OCI-LY1 (cell line): ENCODE measurements around the gene NELL2.
A peak's percentile ranks its signal among the peaks of the same experiment; 100 is the strongest.

ENCODE experiments used
- H2AFZ ChIP-seq: fragments of 200-600 bp; sonication (generic), shearing (Covaris generic); 2 replicates; pipeline ENCODE4 v1.6.0; 2014; ENCODE audit warnings: antibody characterized with exemption, mild to moderate bottlenecking, low read length
- H3F3A ChIP-seq: fragments of 200-600 bp; sonication (generic), shearing (Covaris generic); 2 replicates; pipeline ENCODE4 v1.6.0; 2014; ENCODE audit warnings: mild to moderate bottlenecking, antibody characterized with exemption, low read length, moderate library complexity; ENCODE audit not compliant: insufficient read depth
- H3K27ac ChIP-seq: fragments of 200-600 bp; sonication (generic); 2 replicates; pipeline ENCODE4 v1.5.1; 2014; ENCODE audit warnings: low read length, mixed run types, mild to moderate bottlenecking, low read depth; ENCODE audit not compliant: poor library complexity, severe bottlenecking
- H3K27me3 ChIP-seq: fragments of 200-600 bp; sonication (generic); 2 replicates; pipeline ENCODE4 v1.6.0; 2014; ENCODE audit warnings: antibody characterized with exemption, mild to moderate bottlenecking, low read length, moderate library complexity; ENCODE audit not compliant: insufficient read depth
- H3K36me3 ChIP-seq: fragments of 200-600 bp; sonication (generic); 2 replicates; pipeline ENCODE4 v1.6.1; 2014; ENCODE audit warnings: mild to moderate bottlenecking, antibody characterized with exemption, low read length, moderate library complexity, mixed read lengths; ENCODE audit not compliant: insufficient read depth
- H3K4me1 ChIP-seq: fragments of 200-600 bp; sonication (generic); 2 replicates; pipeline ENCODE4 v1.5.1; 2014; ENCODE audit warnings: mild to moderate bottlenecking, low read length, moderate library complexity; ENCODE audit not compliant: insufficient read depth, severe bottlenecking
- H3K4me2 ChIP-seq: fragments of 200-600 bp; sonication (generic), shearing (Covaris generic); 2 replicates; pipeline ENCODE4 v1.6.1; 2014; ENCODE audit warnings: low read length
- H3K4me3 ChIP-seq: fragments of 200-600 bp; sonication (generic); 2 replicates; pipeline ENCODE4 v1.5.1; 2014; ENCODE audit warnings: low read length, low read depth, mild to moderate bottlenecking, mixed read lengths; ENCODE audit not compliant: poor library complexity, severe bottlenecking
- H3K79me2 ChIP-seq: fragments of 200-600 bp; shearing (Covaris generic); 2 replicates; pipeline ENCODE4 v1.6.1; 2016; ENCODE audit warnings: mixed run types, low read length, mixed read lengths; ENCODE audit not compliant: insufficient read depth
- H3K9ac ChIP-seq: fragments of 200-600 bp; sonication (generic), shearing (Covaris generic); 2 replicates; pipeline ENCODE4 v1.6.1; 2014; ENCODE audit warnings: mild to moderate bottlenecking, low read length, mixed read lengths
- H3K9me2 ChIP-seq: fragments of 200-600 bp; sonication (generic), shearing (Covaris generic); 2 replicates; pipeline ENCODE4 v1.6.1; 2014; ENCODE audit warnings: low read depth, mild to moderate bottlenecking, low read length, mixed read lengths
- H3K9me3 ChIP-seq: fragments of 200-600 bp; shearing (Covaris generic); 2 replicates; pipeline ENCODE4 v1.6.1; 2014; ENCODE audit warnings: low read length, mixed read lengths
- H4K20me1 ChIP-seq: fragments of 200-600 bp; sonication (generic), shearing (Covaris generic); 2 replicates; pipeline ENCODE4 v1.6.0; 2016; ENCODE audit warnings: mild to moderate bottlenecking, low read length; ENCODE audit not compliant: insufficient read depth
- CTCF ChIP-seq: fragments of 200-600 bp; sonication (generic), shearing (Covaris generic); IDR thresholded peaks from 2 replicates; pipeline ENCODE4 v1.5.1; 2017; ENCODE audit warnings: mild to moderate bottlenecking, antibody characterized with exemption, low read length, moderate library complexity, mixed read lengths
- EZH2 ChIP-seq: fragments of 200-600 bp; sonication (generic), shearing (Covaris generic); IDR thresholded peaks from 2 replicates; pipeline ENCODE4 v1.8.0; 2017; ENCODE audit warnings: borderline replicate concordance, mixed run types, mild to moderate bottlenecking, antibody characterized with exemption, low read length, moderate library complexity, mixed read lengths

NELL2 gene

GRCh38 chr12:44859998-44860689 lies 16.0 kb downstream of the NELL2 start:
- H3F3A ChIP-seq, result no peaks in the 10 kb centered on the region
- H3K9me3 ChIP-seq, result no peaks in the 10 kb centered on the region
- no peaks in the 10 kb centered on the region for H3K27me3 ChIP-seq
- 0 out of 2 replicates have a peak, but pooled peaks cover 3% of the 10 kb centered on the region for H3K36me3 ChIP-seq
- no peaks in the 10 kb centered on the region for H4K20me1 ChIP-seq
- TF ChIP-seq CTCF (no peak), EZH2 (no peak)
- no peak overlapping the region for H3K9ac ChIP-seq
- H3K79me2 ChIP-seq, result no peaks in the 10 kb centered on the region; the same call in 1 of the 2 replicates
- no peak overlapping the region for H3K4me3 ChIP-seq
- H3K27ac ChIP-seq, result no peak overlapping the region
- H2AFZ ChIP-seq, result no peak overlapping the region
- no peaks in the 10 kb centered on the region for H3K9me2 ChIP-seq
- no peak overlapping the region for H3K4me2 ChIP-seq
- H3K4me1 ChIP-seq, result peaks cover 6% of the 10 kb centered on the region

GRCh38 chr12:44858226-44858855 lies 17.8 kb downstream of the NELL2 start:
- Histone ChIP-seq H3K27ac (no peak overlapping the region), H3F3A (no peaks in the 10 kb centered on the region), H3K27me3 (no peaks in the 10 kb centered on the region), H3K9me2 (no peaks in the 10 kb centered on the region), H3K36me3 (no peaks in the 10 kb centered on the region), H2AFZ (no peak overlapping the region), H3K4me2 (no peak overlapping the region), H3K4me1 (peaks cover 20% of the 10 kb centered on the region), H3K9ac (no peak overlapping the region), H4K20me1 (no peaks in the 10 kb centered on the region), H3K4me3 (no peak overlapping the region), H3K79me2 (no peaks in the 10 kb centered on the region; the same call in 1 of the 2 replicates), H3K9me3 (no peaks in the 10 kb centered on the region)
- TF ChIP-seq CTCF (no peak), EZH2 (no peak)

GRCh38 chr12:44852483-44852882 lies 23.6 kb downstream of the NELL2 start:
- Histone ChIP-seq H4K20me1 (no peaks in the 10 kb centered on the region), H3K79me2 (0 out of 2 replicates have a peak, but pooled peaks cover 3% of the 10 kb centered on the region), H3K9me2 (no peaks in the 10 kb centered on the region), H3K27me3 (no peaks in the 10 kb centered on the region), H2AFZ (no peak overlapping the region), H3K36me3 (no peaks in the 10 kb centered on the region), H3K4me2 (peak overlapping the region; percentile 2; the same call in 1 of the 2 replicates), H3K27ac (peak overlapping the region; percentile 98), H3K9ac (no peak overlapping the region; the same call in 1 of the 2 replicates), H3K9me3 (no peaks in the 10 kb centered on the region), H3K4me1 (peaks cover 79% of the 10 kb centered on the region), H3K4me3 (no peak overlapping the region), H3F3A (peaks cover 7% of the 10 kb centered on the region; the same call in 1 of the 2 replicates)
- TF ChIP-seq EZH2 (no peak), CTCF (no peak)
